HG02588 (cell line): ENCODE data around the gene ATF6.
"Not testable (repeated sequence)": the region's sequence is repeated elsewhere in the genome, so short reads cannot be mapped to it uniquely, and the experiment has no call there.

ENCODE experiments used
- ATAC-seq: cut with Tn5 transposase; IDR thresholded peaks from one replicate; pipeline ENCODE4 v1.9.1; 2021; ENCODE audit warnings: mild to moderate bottlenecking, moderate library complexity; ENCODE audit not compliant: unreplicated experiment

ATF6 gene

GRCh38 chr1:161777261-161777660 is 11.1 kb downstream of the ATF6 start:
- ATAC-seq, result no peak

GRCh38 chr1:161778522-161778921 is 12.4 kb downstream of the ATF6 start:
- no peak for ATAC-seq

GRCh38 chr1:161779393-161779792 is 13.3 kb downstream of the ATF6 start:
- ATAC-seq, result no peak

- peak; percentile 49 for ATAC-seq
These were observed 15.9 kb downstream of the ATF6 start for GRCh38 chr1:161781995-161782394.

DNA sequence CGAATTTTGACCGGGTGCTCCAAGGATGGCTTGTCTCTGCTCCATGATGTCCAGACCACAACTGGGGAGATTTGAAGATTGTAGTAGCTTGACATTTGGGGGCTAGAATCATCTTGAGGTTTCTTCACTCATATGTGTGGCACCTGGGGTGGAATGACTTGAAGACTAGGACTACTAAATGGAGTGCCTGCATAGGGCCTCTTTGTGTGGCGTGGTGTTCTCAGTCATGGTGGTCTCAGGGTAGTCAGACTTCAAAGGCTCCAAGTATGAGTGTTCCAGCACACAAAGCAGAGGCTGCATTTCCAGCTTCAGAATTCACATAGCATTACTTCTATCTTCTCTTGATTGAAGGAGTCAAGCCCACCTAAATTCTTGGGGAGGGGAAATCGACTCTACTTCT is 16.8 kb downstream of the ATF6 start:
- ATAC-seq, result no peak

DNA sequence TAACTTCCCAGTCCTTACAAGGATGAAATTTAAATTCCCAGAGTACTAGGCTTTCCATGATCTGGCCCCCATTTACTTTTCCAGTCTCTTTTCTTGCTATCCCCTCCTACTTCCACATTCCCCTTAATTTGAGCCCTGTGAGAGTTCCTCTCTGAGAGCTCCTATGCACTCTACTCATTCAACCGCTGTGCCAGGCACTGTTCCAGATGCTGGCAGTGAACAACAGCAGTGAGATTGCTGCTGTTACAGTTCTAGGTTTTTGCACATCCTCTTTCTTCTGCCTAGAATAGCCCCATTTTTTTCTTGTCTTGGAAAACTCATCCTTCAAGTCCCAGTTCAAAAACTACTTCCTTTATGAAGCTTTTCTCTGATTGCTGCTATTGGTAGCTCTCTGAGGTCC is 18.8 kb downstream of the ATF6 start:
- no peak for ATAC-seq

DNA sequence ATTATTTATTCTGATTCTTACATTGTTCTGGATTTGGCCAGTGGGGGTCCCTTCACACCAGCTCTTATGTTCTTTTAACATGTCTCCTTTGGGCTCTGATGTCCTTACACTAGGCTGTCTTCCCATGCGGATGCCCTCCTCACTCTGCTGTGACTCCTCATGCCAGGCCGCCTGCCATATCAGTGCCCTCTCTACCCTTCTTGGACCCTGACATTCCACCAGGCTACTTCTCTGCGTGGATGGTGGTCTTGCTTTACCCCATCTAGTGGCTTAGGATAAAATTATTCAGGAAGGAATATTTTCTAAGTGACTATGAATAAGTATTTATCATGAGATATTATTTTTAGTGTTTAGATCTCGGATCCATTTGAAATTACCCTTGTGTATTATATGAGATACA is 21.2 kb downstream of the ATF6 start:
- no peak for ATAC-seq

GRCh38 chr1:161790587-161791317 is 24.6 kb downstream of the ATF6 start:
- ATAC-seq, result no peak

- ATAC-seq, result no peak
These were observed 26.0 kb downstream of the ATF6 start for GRCh38 chr1:161791904-161792655.

DNA sequence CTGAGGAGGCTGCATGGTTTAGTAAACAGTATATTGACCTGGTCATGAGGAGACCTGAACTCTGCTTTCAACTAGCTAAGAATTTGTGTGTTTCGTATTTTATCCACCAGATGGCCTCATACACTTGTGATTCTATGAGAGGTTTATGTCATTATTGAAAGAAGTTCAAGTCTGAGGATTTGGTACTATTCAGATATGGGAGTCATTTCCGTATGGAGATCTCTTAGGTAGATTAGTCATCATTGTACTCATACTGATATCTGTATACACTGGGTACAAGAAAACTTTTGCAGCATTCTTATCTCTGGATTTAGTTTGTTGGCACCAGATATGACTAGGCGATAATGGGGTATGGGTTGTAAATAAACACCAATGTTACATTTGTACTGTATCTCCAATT is 26.6 kb downstream of the ATF6 start:
- peak; percentile 49 for ATAC-seq

DNA sequence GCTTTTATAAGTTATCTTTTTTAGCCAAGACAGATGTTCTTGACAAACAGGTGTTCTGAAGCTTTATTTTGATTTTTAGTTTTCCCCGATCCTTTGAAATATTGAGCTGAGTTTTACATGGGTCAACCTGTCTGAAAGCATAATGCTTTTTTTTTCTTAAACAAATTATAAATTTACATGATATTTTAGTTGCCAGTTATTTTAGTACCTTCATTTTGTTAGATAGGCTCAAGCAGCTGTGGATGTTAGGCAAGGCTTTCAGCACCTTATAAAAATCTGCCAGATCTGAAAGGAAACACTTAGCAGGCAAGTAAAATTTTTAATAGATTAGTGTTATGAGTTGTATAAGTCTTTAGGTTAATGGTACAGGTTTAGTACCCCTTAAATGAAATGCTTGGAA is 33.7 kb downstream of the ATF6 start:
- no peak for ATAC-seq

- no peak for ATAC-seq
These were observed 35.8 kb downstream of the ATF6 start for GRCh38 chr1:161801955-161802354.

DNA sequence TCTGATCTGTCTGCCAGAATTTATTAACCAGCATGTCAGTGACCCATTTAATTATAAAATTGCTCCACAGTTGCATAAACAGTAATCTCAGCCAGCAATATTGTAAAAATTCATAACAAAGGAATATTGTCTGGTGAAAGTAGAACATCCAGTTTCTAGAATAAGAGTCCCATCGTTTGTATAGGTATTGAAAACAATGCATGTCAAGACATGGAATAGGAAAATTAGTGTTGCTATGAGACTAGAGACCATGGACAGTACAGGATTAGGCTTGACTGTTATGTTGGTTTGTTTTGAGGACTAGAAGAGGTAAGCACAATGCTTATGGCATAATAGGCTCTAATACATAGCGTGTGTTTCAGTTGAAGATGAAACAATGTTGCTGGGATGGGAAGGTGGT is 37.1 kb downstream of the ATF6 start:
- no peak for ATAC-seq

DNA sequence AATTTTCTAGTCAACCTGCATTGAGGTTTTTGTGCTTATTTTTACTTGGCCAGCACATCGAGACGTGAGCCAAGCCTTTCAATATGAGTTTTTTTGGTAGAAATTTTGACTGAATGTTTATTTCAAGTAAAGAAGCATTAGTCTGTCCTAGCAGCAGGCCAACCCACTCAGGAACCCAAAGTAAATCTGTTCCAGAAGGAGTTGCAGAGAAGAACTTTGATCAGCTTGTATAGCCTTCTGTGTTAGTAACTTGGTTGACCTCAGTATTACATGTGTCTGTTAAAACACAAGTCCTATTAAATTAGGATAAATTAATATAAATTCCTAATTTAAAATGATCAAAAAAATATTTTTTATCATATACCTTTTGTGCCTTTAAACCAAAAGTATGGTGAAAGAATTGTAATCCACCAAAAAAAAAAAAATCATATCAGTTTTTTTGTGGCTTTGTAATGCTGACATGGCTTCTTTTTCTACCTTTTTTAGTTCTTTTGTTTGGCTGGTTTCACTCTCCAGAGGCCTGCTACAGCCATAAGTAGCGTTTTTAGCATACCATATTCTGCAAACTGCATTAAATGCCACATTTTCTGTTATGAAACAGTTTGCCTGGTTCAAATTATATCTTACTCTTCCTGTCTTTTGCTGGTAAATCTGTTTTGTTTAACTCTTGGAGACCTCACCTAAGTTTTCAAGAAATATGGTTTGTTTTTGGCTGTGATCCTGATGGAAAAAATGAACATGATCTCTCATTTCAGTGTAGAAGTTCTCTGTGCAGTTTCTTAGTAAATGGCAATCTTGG is 39.5 kb downstream of the ATF6 start:
- ATAC-seq, result no peak

DNA sequence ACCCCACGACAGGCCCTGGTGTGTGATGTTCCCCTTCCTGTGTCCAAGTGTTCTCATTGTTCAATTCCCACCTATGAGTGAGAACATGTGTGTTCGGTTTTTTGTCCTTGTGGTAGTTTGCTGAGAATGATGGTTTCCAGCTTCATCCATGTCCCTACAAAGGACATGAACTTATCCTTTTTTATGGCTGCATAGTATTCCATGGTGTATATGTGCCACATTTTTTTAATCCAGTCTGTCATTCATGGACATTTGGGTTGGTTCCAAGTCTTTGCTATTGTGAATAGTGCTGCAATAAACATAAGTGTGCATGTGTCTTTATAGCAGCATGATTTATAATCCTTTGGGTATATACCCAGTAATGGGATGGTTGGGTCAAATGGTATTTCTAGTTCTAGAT is 43.1 kb downstream of the ATF6 start:
- not testable (repeated sequence) for ATAC-seq

DNA sequence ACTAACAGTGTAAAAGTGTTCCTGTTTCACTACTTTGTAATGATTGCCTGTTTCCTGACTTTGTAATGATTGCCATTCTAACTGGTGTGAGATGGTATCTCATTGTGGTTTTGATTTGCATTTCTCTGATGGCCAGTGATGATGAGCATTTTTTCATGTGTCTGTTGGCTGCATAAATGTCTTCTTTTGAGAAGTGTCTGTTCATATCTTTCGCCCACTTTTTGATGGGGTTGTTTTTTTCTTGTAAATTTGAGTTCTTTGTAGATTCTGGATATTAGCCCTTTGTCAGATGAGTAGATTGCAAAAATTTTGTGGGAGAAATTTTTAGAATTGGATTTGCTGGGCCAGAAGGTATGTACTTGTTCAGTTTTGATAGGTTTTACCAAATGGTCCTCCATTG is 43.5 kb downstream of the ATF6 start:
- ATAC-seq, result not testable (repeated sequence)

GRCh38 chr1:161810780-161811179 is 44.7 kb downstream of the ATF6 start:
- no peak for ATAC-seq

- no peak for ATAC-seq
These were observed 50.1 kb downstream of the ATF6 start for GRCh38 chr1:161816201-161816600.

DNA sequence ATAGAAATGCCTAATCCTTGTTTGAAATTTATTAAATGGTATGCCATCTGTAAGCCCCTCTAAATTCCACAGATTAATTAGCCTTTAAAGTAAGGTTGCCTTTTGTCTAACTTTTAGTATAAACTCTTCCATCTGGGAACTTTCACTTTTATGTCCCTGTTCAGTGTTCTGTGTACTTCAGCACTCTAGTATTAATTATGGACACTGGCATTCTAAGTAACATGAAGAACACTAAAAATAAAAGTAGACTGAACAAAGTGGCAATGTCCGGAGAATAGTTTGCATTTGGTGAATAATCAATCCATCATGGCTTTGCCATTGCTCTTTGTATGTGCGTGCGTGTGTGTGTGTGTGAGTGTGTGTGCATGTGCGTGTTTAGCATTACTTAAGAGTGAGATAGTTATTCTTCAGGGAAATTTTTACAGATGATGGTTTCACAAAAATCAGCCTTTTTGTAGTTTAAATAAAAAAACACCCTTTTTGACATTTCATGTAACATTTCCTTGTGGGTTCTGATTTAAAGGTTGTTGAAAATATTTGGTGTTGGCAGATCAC is 51.1 kb downstream of the ATF6 start:
- ATAC-seq, result no peak

GRCh38 chr1:161820914-161821313 is 54.8 kb downstream of the ATF6 start:
- no peak for ATAC-seq

GRCh38 chr1:161824618-161825017 is 58.5 kb downstream of the ATF6 start:
- no peak for ATAC-seq
